Activated gamma-delta T cell treated with anti-CD3 and anti-CD28 coated beads, Interleukin-2, amount 50 U/mL, for 16 hours (primary cell): ENCODE measurements around the gene ADA.

Source experiments
- DNase-seq: peaks from one replicate; pipeline ENCODE4 v3.0.0-alpha.2; 2020; ENCODE audit warnings: low read depth

The ADA gene

DNA sequence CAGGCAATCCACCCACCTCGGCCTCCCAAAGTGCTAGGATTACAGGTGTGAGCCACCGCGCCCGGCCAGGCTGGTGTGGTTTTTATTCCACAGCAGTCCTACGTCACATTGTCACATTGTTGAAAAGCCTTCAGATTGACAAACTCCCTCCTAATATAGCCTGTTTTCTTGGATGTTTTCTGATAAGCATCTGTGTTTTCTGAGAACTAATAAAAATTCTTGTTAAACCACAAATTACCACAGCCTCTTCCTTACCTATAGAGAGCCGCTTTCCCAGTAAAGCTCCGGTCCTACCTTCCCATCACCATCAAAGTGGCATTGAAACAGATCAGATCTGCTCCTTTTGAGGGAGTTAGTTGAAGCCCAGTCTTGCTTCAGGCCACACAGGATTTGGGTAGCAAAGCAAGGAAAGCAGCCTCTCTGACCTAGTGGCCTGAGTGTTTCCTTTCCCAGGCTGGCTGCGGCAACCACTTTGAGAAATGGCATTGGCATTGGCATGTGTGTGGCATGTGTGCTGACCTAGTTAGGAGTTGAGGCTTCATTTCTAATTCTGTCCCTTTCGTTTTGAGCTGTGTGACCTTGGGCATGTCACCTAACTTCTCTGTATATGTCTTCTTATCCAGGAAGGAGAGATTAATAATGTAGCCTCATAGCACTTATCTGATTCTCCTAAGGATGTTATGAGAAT is 70.8 kb downstream of the ADA start:
- no peak for DNase-seq

- no peak for DNase-seq
Observed at GRCh38 chr20:44579313-44580081, 72.0 kb downstream of the ADA start.

DNA sequence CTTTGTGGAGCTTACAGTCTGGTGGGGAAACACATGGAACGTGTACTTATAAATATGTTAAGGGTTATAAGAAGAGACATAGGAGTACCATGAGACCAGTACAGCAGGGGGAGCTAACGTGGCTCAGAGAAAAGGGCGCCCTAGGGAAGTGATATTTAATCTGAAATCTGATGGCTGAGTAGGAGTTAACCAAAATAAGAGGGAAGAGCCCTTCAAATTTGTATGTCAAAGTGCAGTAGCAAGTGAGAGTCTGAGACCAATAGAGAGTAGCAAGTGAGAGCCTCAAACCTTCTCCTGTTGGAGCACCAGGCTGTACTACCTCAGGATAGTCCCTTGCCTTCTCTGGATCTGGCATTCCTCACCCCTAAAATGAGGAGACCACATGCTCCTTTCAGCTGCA is 75.2 kb downstream of the ADA start:
- no peak for DNase-seq

DNA sequence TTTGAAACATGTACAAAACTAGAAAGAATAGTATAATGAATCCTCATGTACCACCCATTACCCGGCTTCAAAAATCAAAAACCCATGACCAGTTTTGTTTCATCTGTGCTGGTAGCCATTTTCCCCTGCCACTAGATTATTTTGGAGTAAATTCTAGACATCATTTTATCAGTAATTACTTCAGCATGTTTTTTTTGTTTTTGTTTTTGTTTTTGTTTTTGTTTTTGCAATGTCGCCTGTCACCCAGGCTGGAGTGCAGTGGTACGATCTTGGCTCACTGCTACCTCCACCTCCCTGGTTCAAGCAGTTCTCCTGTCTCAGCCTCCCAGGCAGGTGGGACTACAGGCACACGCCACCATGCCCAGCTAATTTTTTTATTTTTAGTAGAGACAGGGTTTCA is 77.1 kb downstream of the ADA start:
- no peak for DNase-seq

GRCh38 chr20:44573501-44573869 is 78.0 kb downstream of the ADA start:
- no peak for DNase-seq

GRCh38 chr20:44572551-44573500 is 78.7 kb downstream of the ADA start:
- DNase-seq = no peak

GRCh38 chr20:44571362-44571988 is 80.0 kb downstream of the ADA start:
- DNase-seq = no peak

DNA sequence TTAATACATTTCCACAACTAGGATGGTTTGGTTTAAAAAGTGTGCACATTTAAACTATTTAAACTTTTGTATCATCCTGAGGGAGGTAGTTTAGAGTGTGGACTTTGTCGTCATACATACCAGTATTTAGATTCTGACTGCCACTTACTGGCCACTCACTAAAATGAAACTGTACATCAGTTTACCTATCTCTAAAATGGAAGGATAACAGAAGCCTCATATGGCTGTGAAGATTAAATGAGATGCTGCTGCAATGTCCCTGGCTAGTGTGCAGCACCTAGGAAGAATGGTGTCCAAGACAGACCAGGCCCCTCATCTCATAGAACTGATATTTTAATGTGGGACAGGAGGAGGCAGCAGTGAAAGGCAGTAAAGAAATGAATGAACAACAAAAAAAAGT is 81.1 kb downstream of the ADA start:
- DNase-seq = no peak
